Cardiac fibroblast (primary cell): ENCODE data around the gene AFG3L2.

ENCODE experiments used
- DNase-seq, 2 donors: peaks; one replicate each; pipeline versions ENCODE4 v3.0.0 to v3.0.0-alpha.2; 2010; ENCODE audit warnings: low read depth in 2 of 2
- H3K4me3 ChIP-seq, 2 donors: replicated peaks in 1 of 2; 1 replicate in 1 of 2; 2 replicates in 1 of 2; pipeline ENCODE4 v1.5.1; 2011; ENCODE audit warnings: low read depth in 2 of 2, low read length in 2 of 2, mild to moderate bottlenecking in 2 of 2, moderate library complexity in 1 of 2
- TF ChIP-seq, protein P1 (sequence below): IDR thresholded peaks from one replicate; pipeline ENCODE4 v1.5.1; 2011; ENCODE audit warnings: low read depth, mild to moderate bottlenecking, low read length, inconsistent platforms

Gene AFG3L2

GRCh38 chr18:12335503-12335902 is 41.5 kb downstream of the AFG3L2 start:
- DNase-seq = no peak
- no peak overlapping the region for H3K4me3 ChIP-seq
- TF ChIP-seq, protein P1, sequence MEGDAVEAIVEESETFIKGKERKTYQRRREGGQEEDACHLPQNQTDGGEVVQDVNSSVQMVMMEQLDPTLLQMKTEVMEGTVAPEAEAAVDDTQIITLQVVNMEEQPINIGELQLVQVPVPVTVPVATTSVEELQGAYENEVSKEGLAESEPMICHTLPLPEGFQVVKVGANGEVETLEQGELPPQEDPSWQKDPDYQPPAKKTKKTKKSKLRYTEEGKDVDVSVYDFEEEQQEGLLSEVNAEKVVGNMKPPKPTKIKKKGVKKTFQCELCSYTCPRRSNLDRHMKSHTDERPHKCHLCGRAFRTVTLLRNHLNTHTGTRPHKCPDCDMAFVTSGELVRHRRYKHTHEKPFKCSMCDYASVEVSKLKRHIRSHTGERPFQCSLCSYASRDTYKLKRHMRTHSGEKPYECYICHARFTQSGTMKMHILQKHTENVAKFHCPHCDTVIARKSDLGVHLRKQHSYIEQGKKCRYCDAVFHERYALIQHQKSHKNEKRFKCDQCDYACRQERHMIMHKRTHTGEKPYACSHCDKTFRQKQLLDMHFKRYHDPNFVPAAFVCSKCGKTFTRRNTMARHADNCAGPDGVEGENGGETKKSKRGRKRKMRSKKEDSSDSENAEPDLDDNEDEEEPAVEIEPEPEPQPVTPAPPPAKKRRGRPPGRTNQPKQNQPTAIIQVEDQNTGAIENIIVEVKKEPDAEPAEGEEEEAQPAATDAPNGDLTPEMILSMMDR = no peak

DNA sequence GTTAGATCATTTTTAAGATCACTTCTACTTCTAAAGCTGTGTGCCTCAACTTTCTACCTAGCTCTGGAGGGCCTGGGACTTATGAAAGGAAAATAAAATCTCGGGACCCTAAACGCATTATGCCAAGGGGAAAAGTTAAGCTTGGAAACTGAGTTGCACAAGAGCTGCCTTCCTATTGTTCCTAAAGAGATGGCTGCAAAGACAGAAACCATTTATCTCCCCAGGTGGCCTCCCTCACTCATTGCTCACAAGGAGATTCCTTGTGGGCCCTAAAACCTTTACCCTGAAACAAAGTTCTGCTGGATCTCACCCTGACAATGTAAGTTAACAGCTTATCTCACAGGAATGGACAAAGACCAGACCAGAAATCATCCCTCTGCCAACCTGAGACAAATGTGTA is 42.2 kb downstream of the AFG3L2 start:
- DNase-seq = no peak
- TF ChIP-seq, protein P1 = no peak
- no peak overlapping the region for H3K4me3 ChIP-seq

DNA sequence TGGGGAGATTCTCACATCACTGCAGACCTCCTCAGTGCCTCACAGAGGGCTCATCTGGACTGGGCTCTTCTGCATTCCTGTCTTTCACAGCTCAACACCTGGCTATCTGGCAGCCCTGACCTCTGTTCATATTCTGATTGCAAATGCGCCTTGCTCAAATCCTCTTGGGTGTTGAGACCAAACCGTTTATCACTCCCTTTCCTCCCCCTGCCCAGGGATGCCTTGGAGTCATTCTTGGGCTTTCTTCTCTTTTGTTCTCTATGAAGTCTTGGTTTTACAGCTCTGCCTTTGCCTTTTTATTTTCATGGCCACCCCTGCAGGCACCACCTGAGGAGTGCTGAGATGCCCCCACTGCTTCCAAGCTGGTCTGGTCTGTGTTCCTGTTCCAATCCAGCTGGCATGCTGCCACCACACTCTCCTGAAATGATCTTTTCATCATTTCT is 42.6 kb downstream of the AFG3L2 start:
- no peak for DNase-seq
- H3K4me3 ChIP-seq = no peak overlapping the region
- TF ChIP-seq, protein P1 = no peak

DNA sequence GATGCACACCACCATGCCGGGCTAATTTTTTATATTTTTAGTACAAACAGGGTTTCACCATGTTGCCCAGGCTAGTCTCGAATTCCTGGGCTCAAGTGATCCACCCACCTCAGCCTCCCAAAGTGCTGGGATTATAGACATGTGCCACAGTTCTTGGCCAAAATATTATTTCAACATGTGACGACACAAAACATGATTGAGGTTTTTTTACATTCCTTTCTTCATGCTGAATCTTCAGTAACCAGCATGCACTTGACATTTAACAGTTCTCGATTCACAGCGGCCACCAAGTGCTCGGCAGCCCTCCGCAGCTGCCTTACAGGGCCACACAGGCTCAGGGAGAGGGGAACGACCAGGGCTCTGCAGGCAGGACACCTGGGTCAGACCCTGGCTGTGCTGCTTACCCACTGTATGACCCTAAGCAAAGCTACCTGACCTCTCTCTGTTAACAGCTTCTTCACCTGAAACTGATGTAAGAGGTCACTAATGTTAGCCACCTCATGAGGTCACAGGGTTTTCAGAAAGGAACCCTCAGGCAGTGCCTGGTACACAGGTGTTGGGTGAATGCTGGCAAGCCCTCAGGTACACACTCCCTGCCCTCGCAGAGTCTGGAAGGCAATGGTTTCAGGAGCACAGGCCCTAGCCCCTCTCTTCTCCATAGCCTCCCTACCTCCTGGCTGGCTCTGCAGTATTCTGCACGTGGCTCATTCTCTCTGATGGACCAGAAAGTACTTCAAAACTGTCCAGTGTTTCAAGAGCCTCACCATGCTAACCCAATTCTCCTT is 43.3 kb downstream of the AFG3L2 start:
- no peak overlapping the region for H3K4me3 ChIP-seq
- DNase-seq = no peak
- TF ChIP-seq, protein P1 = no peak

DNA sequence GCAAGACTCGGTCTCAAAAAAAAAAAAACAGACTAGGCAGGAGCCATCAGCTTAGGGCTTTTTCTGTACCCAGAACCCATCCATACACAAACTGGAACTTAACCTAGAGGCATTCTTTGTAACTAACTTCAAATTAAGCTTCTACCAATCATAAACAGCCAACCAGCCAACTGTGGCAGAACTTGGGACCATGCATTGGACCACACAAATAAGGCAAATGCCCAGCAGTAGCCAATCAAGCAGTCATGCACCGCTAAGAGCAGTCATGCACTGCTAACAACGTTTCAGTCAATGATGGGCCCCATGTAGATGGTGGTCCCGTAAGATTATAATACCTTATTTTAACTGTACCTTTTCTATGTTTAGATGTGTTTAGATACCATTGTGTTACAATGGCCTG is 46.3 kb downstream of the AFG3L2 start:
- TF ChIP-seq, protein P1 = no peak
- H3K4me3 ChIP-seq = no peak overlapping the region
- DNase-seq = no peak

DNA sequence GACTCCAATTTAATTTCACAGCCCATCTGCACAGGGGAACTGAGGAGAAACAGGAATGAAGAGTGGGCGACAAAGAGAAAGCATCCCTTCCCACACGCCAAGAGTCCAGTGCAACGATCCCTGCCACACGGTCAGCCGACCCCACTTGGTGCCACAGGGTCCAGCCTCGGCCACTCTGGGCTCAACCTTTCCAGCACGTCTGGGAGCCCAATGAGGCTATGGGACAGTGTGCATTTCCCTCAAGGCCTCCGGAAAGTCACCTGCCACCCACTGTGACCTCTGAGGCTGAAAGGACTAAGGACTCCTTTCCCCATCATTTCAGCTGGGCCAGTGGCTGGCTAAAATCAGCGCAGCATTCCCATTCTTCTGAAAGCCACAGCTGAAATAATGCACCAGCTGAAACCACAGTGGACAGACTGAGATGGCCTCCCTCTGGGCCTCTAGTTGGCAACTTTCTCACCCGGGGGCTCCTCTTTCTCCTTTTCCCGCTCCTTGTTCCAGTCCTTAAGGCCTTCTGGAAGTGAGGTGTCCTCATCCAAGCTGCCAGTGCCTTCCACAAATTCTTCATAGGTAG is 47.8 kb downstream of the AFG3L2 start:
- TF ChIP-seq, protein P1 = no peak
- H3K4me3 ChIP-seq = no peak overlapping the region
- DNase-seq = no peak
